Measurements from ENCODE around the gene TM4SF1.

Gene TM4SF1

GRCh38 chr3:149366941-149367840 lies 10.3 kb downstream of the TM4SF1 start:
- Histone ChIP-seq H2BK5ac (ENCODE audit: low read length) (no peak overlapping the region), H3K79me2 (ENCODE audit: control insufficient read depth, insufficient read depth, low read length) (no peaks in the 10 kb centered on the region), H3K79me1 (ENCODE audit: low read length) (no peaks in the 10 kb centered on the region), H3K23ac (ENCODE audit: low read length) (no peak overlapping the region), H4K5ac (ENCODE audit: low read length) (no peak overlapping the region), H3K36me3 (ENCODE audit: control insufficient read depth, insufficient read depth, low read length) (no peaks in the 10 kb centered on the region), H3K56ac (ENCODE audit: low read length) (no peak overlapping the region), H4K8ac (ENCODE audit: low read depth, low read length) (no peak overlapping the region), H3K27me3 (ENCODE audit: insufficient read depth, low read length, poor library complexity) (no peaks in the 10 kb centered on the region), H3K9ac (ENCODE audit: low read length) (no peak overlapping the region), H2BK120ac (ENCODE audit: low read depth, low read length) (no peak overlapping the region), H3K18ac (ENCODE audit: low read length) (no peak overlapping the region), H3K4me3 (ENCODE audit: low read length) (no peak overlapping the region), H3K27ac (ENCODE audit: low read depth, low read length) (no peak overlapping the region), H3K4ac (ENCODE audit: low read depth, low read length) (no peak overlapping the region), H2BK15ac (replicated peaks; ENCODE audit: low read depth) (peak overlapping the region; percentile 45), H3K4me1 (ENCODE audit: control insufficient read depth, low read depth, low read length) (no peaks in the 10 kb centered on the region), H2AK5ac (ENCODE audit: low read length) (no peak overlapping the region), H3K4me2 (ENCODE audit: low read length) (no peak overlapping the region)
- WGBS (ENCODE audit: extremely low coverage, insufficient coverage, low lambda C conversion rate) = no CpG with 5 or more reads among the region's 3 CpGs
- peak; percentile 78 for DNase-seq

- Histone ChIP-seq H4K5ac (ENCODE audit: low read length) (no peak overlapping the region), H3K79me1 (ENCODE audit: low read length) (no peaks in the 10 kb centered on the region), H3K4me1 (ENCODE audit: control insufficient read depth, low read depth, low read length) (no peaks in the 10 kb centered on the region), H3K4me3 (ENCODE audit: low read length) (no peak overlapping the region), H3K9ac (ENCODE audit: low read length) (no peak overlapping the region), H2BK15ac (replicated peaks; ENCODE audit: low read depth) (no peak overlapping the region), H3K36me3 (ENCODE audit: control insufficient read depth, insufficient read depth, low read length) (no peaks in the 10 kb centered on the region), H3K56ac (ENCODE audit: low read length) (no peak overlapping the region), H2AK5ac (ENCODE audit: low read length) (no peak overlapping the region), H3K4me2 (ENCODE audit: low read length) (no peak overlapping the region), H3K4ac (ENCODE audit: low read depth, low read length) (no peak overlapping the region), H3K27me3 (ENCODE audit: insufficient read depth, low read length, poor library complexity) (peaks cover 1% of the 10 kb centered on the region), H2BK5ac (ENCODE audit: low read length) (no peak overlapping the region), H2BK120ac (ENCODE audit: low read depth, low read length) (no peak overlapping the region), H3K18ac (ENCODE audit: low read length) (no peak overlapping the region), H3K23ac (ENCODE audit: low read length) (no peak overlapping the region), H4K8ac (ENCODE audit: low read depth, low read length) (no peak overlapping the region), H3K27ac (ENCODE audit: low read depth, low read length) (no peak overlapping the region), H3K79me2 (ENCODE audit: control insufficient read depth, insufficient read depth, low read length) (no peaks in the 10 kb centered on the region)
- no peak for DNase-seq
- WGBS (ENCODE audit: extremely low coverage, insufficient coverage, low lambda C conversion rate) = no CpG with 5 or more reads among the region's 2 CpGs
These were observed 11.4 kb downstream of the TM4SF1 start for GRCh38 chr3:149366031-149366430.

GRCh38 chr3:149364624-149365023 lies 12.8 kb downstream of the TM4SF1 start:
- no peak overlapping the region for H4K8ac ChIP-seq (ENCODE audit: low read depth, low read length)
- H3K18ac ChIP-seq (ENCODE audit: low read length) = no peak overlapping the region
- no peak overlapping the region for H3K4ac ChIP-seq (ENCODE audit: low read depth, low read length)
- H3K4me1 ChIP-seq (ENCODE audit: control insufficient read depth, low read depth, low read length) = no peaks in the 10 kb centered on the region
- DNase-seq = no peak
- peaks cover 1% of the 10 kb centered on the region for H3K27me3 ChIP-seq (ENCODE audit: insufficient read depth, low read length, poor library complexity)
- H3K56ac ChIP-seq (ENCODE audit: low read length) = no peak overlapping the region
- no peak overlapping the region for H3K9ac ChIP-seq (ENCODE audit: low read length)
- WGBS (ENCODE audit: extremely low coverage, insufficient coverage, low lambda C conversion rate) = no CpG with 5 or more reads among the region's 2 CpGs
- H2AK5ac ChIP-seq (ENCODE audit: low read length) = no peak overlapping the region
- no peaks in the 10 kb centered on the region for H3K79me1 ChIP-seq (ENCODE audit: low read length)
- H3K4me2 ChIP-seq (ENCODE audit: low read length) = no peak overlapping the region
- no peaks in the 10 kb centered on the region for H3K79me2 ChIP-seq (ENCODE audit: control insufficient read depth, insufficient read depth, low read length)
- no peak overlapping the region for H2BK120ac ChIP-seq (ENCODE audit: low read depth, low read length)
- H4K5ac ChIP-seq (ENCODE audit: low read length) = no peak overlapping the region
- H3K27ac ChIP-seq (ENCODE audit: low read depth, low read length) = no peak overlapping the region
- no peak overlapping the region for H3K4me3 ChIP-seq (ENCODE audit: low read length)
- no peak overlapping the region for H2BK15ac ChIP-seq (replicated peaks; ENCODE audit: low read depth)
- H2BK5ac ChIP-seq (ENCODE audit: low read length) = no peak overlapping the region
- no peak overlapping the region for H3K23ac ChIP-seq (ENCODE audit: low read length)
- no peaks in the 10 kb centered on the region for H3K36me3 ChIP-seq (ENCODE audit: control insufficient read depth, insufficient read depth, low read length)

- Histone ChIP-seq H3K79me1 (ENCODE audit: low read length) (no peaks in the 10 kb centered on the region), H2AK5ac (ENCODE audit: low read length) (no peak overlapping the region), H3K18ac (ENCODE audit: low read length) (no peak overlapping the region), H3K36me3 (ENCODE audit: control insufficient read depth, insufficient read depth, low read length) (no peaks in the 10 kb centered on the region), H3K27ac (ENCODE audit: low read depth, low read length) (no peak overlapping the region), H3K9ac (ENCODE audit: low read length) (no peak overlapping the region), H3K4me3 (ENCODE audit: low read length) (no peak overlapping the region), H3K4ac (ENCODE audit: low read depth, low read length) (no peak overlapping the region), H2BK120ac (ENCODE audit: low read depth, low read length) (no peak overlapping the region), H4K8ac (ENCODE audit: low read depth, low read length) (no peak overlapping the region), H3K4me2 (ENCODE audit: low read length) (no peak overlapping the region), H4K5ac (ENCODE audit: low read length) (no peak overlapping the region), H2BK5ac (ENCODE audit: low read length) (no peak overlapping the region), H2BK15ac (replicated peaks; ENCODE audit: low read depth) (no peak overlapping the region), H3K4me1 (ENCODE audit: control insufficient read depth, low read depth, low read length) (no peaks in the 10 kb centered on the region), H3K23ac (ENCODE audit: low read length) (no peak overlapping the region), H3K27me3 (ENCODE audit: insufficient read depth, low read length, poor library complexity) (peaks cover 1% of the 10 kb centered on the region), H3K56ac (ENCODE audit: low read length) (no peak overlapping the region), H3K79me2 (ENCODE audit: control insufficient read depth, insufficient read depth, low read length) (no peaks in the 10 kb centered on the region)
- no CpG with 5 or more reads among the region's 2 CpGs for WGBS (ENCODE audit: extremely low coverage, insufficient coverage, low lambda C conversion rate)
- DNase-seq = no peak
These were observed 14.4 kb downstream of the TM4SF1 start for GRCh38 chr3:149363053-149363452.

GRCh38 chr3:149362366-149362765 lies 15.1 kb downstream of the TM4SF1 start:
- no peak overlapping the region for H2BK120ac ChIP-seq (ENCODE audit: low read depth, low read length)
- H4K8ac ChIP-seq (ENCODE audit: low read depth, low read length) = no peak overlapping the region
- DNase-seq = no peak
- H3K4me3 ChIP-seq (ENCODE audit: low read length) = no peak overlapping the region
- no peak overlapping the region for H3K23ac ChIP-seq (ENCODE audit: low read length)
- no peak overlapping the region for H3K56ac ChIP-seq (ENCODE audit: low read length)
- no peaks in the 10 kb centered on the region for H3K4me1 ChIP-seq (ENCODE audit: control insufficient read depth, low read depth, low read length)
- no peak overlapping the region for H3K18ac ChIP-seq (ENCODE audit: low read length)
- no peaks in the 10 kb centered on the region for H3K79me2 ChIP-seq (ENCODE audit: control insufficient read depth, insufficient read depth, low read length)
- H3K4ac ChIP-seq (ENCODE audit: low read depth, low read length) = no peak overlapping the region
- peaks cover 1% of the 10 kb centered on the region for H3K27me3 ChIP-seq (ENCODE audit: insufficient read depth, low read length, poor library complexity)
- no peaks in the 10 kb centered on the region for H3K36me3 ChIP-seq (ENCODE audit: control insufficient read depth, insufficient read depth, low read length)
- H2AK5ac ChIP-seq (ENCODE audit: low read length) = no peak overlapping the region
- no CpG with 5 or more reads among the region's 5 CpGs for WGBS (ENCODE audit: extremely low coverage, insufficient coverage, low lambda C conversion rate)
- H3K27ac ChIP-seq (ENCODE audit: low read depth, low read length) = no peak overlapping the region
- H3K9ac ChIP-seq (ENCODE audit: low read length) = no peak overlapping the region
- H3K79me1 ChIP-seq (ENCODE audit: low read length) = no peaks in the 10 kb centered on the region
- H4K5ac ChIP-seq (ENCODE audit: low read length) = no peak overlapping the region
- no peak overlapping the region for H2BK5ac ChIP-seq (ENCODE audit: low read length)
- H3K4me2 ChIP-seq (ENCODE audit: low read length) = no peak overlapping the region
- no peak overlapping the region for H2BK15ac ChIP-seq (replicated peaks; ENCODE audit: low read depth)

GRCh38 chr3:149356630-149357029 lies 20.8 kb downstream of the TM4SF1 start:
- H3K27ac ChIP-seq (ENCODE audit: low read depth, low read length) = no peak overlapping the region
- H3K27me3 ChIP-seq (ENCODE audit: insufficient read depth, low read length, poor library complexity) = peaks cover 1% of the 10 kb centered on the region
- no peak for DNase-seq
- H2BK15ac ChIP-seq (replicated peaks; ENCODE audit: low read depth) = no peak overlapping the region
- H2BK5ac ChIP-seq (ENCODE audit: low read length) = no peak overlapping the region
- no peak overlapping the region for H3K18ac ChIP-seq (ENCODE audit: low read length)
- no peak overlapping the region for H4K8ac ChIP-seq (ENCODE audit: low read depth, low read length)
- H3K4me1 ChIP-seq (ENCODE audit: control insufficient read depth, low read depth, low read length) = no peaks in the 10 kb centered on the region
- H2AK5ac ChIP-seq (ENCODE audit: low read length) = no peak overlapping the region
- H3K79me1 ChIP-seq (ENCODE audit: low read length) = no peaks in the 10 kb centered on the region
- no peak overlapping the region for H4K5ac ChIP-seq (ENCODE audit: low read length)
- H3K9ac ChIP-seq (ENCODE audit: low read length) = no peak overlapping the region
- no peaks in the 10 kb centered on the region for H3K79me2 ChIP-seq (ENCODE audit: control insufficient read depth, insufficient read depth, low read length)
- no peak overlapping the region for H3K4ac ChIP-seq (ENCODE audit: low read depth, low read length)
- H3K36me3 ChIP-seq (ENCODE audit: control insufficient read depth, insufficient read depth, low read length) = no peaks in the 10 kb centered on the region
- no peak overlapping the region for H3K4me3 ChIP-seq (ENCODE audit: low read length)
- H3K56ac ChIP-seq (ENCODE audit: low read length) = no peak overlapping the region
- H3K4me2 ChIP-seq (ENCODE audit: low read length) = no peak overlapping the region
- WGBS (ENCODE audit: extremely low coverage, insufficient coverage, low lambda C conversion rate) = no CpG with 5 or more reads among the region's 4 CpGs
- H2BK120ac ChIP-seq (ENCODE audit: low read depth, low read length) = no peak overlapping the region
- no peak overlapping the region for H3K23ac ChIP-seq (ENCODE audit: low read length)
